GM18951 (cell line): ENCODE data around the gene IPPK.

Source experiments
- POLR2A ChIP-seq: IDR thresholded peaks from 4 replicates; pipeline ENCODE4 v1.6.1; 2011; ENCODE audit warnings: mild to moderate bottlenecking; ENCODE audit not compliant: insufficient read length, insufficient read depth; ENCODE audit errors: extremely low read depth
- in situ Hi-C: fragments of 300-500 bp; cut with MboI; formaldehyde crosslinking; loops from one replicate; pipeline ENCODE4 v1.12.0; 2022; ENCODE audit warnings: low sequenced_read_pairs, mixed read lengths, inconsistent platforms; ENCODE audit not compliant: unreplicated experiment

IPPK gene

GRCh38 chr9:92669890-92670708 is at the start of gene IPPK:
Gene IPPK, minus strand, starts transcription at chr9:92670131. Its CDS starts 143 bp downstream, at chr9:92669988.
- in situ Hi-C loops: no loop called here
- TF ChIP-seq POLR2A: peak; percentile 92

GRCh38 chr9:92719028-92719647 is 49.2 kb upstream of the IPPK start:
- no peak for TF ChIP-seq POLR2A
- in situ Hi-C loops: loop anchor here (10.0 kb wide), 1 partner anchor 66 kb away; no protein-coding TSS in a partner anchor

GRCh38 chr9:92718086-92719001 is 48.4 kb upstream of the IPPK start:
- in situ Hi-C loops: loop anchor here (10.0 kb wide), 1 partner anchor 66 kb away; no protein-coding TSS in a partner anchor
- TF ChIP-seq POLR2A: no peak

- in situ Hi-C loops: loop anchor here (10.0 kb wide), 1 partner anchor 67 kb away; no protein-coding TSS in a partner anchor
- no peak for TF ChIP-seq POLR2A
Measured at GRCh38 chr9:92717201-92718085, 47.5 kb upstream of the IPPK start.

- in situ Hi-C loops: loop anchor here (10.0 kb wide), 1 partner anchor 68 kb away; no protein-coding TSS in a partner anchor
- TF ChIP-seq POLR2A: no peak
Measured at GRCh38 chr9:92716557-92716956, 46.6 kb upstream of the IPPK start.

- no peak for TF ChIP-seq POLR2A
- in situ Hi-C loops: loop anchor here (10.0 kb wide), 1 partner anchor 69 kb away; no protein-coding TSS in a partner anchor
Measured at GRCh38 chr9:92715488-92716231, 45.7 kb upstream of the IPPK start.

- TF ChIP-seq POLR2A: no peak
- in situ Hi-C loops: loop anchor here (10.0 kb wide), 1 partner anchor 70 kb away; no protein-coding TSS in a partner anchor
Measured at GRCh38 chr9:92714787-92715487, 45.0 kb upstream of the IPPK start.

GRCh38 chr9:92714016-92714415 is 44.1 kb upstream of the IPPK start:
- TF ChIP-seq POLR2A: no peak
- in situ Hi-C loops: loop anchor here (10.0 kb wide), 1 partner anchor 71 kb away; no protein-coding TSS in a partner anchor

GRCh38 chr9:92713528-92713927 is 43.6 kb upstream of the IPPK start:
- no peak for TF ChIP-seq POLR2A
- in situ Hi-C loops: loop anchor here (10.0 kb wide), 1 partner anchor 71 kb away; no protein-coding TSS in a partner anchor

GRCh38 chr9:92712767-92713166 is 42.8 kb upstream of the IPPK start:
- no peak for TF ChIP-seq POLR2A
- in situ Hi-C loops: loop anchor here (10.0 kb wide), 1 partner anchor 72 kb away; no protein-coding TSS in a partner anchor

- in situ Hi-C loops: loop anchor here (10.0 kb wide), 1 partner anchor 73 kb away; no protein-coding TSS in a partner anchor
- TF ChIP-seq POLR2A: no peak
Measured at GRCh38 chr9:92711844-92712243, 41.9 kb upstream of the IPPK start.

- in situ Hi-C loops: loop anchor here (10.0 kb wide), 1 partner anchor 74 kb away; no protein-coding TSS in a partner anchor
- TF ChIP-seq POLR2A: no peak
Measured at GRCh38 chr9:92711146-92711545, 41.2 kb upstream of the IPPK start.
